Testis (tissue), 3 donors: ENCODE data around the gene ATXN7L1. TPM values are rescaled to one million over a fixed set of nuclear protein-coding genes. Genes with fewer than 3 reads are reported as not detected.

Experiments
- DNase-seq: peaks from one replicate; pipeline ENCODE4 v3.0.0-alpha.2; 2019
- H3K27ac ChIP-seq, 2 donors: fragments of 200-600 bp; sonication (generic); one replicate each; pipeline ENCODE4 v1.5.1; 2019
- H3K27me3 ChIP-seq: fragments of 200-600 bp; sonication (generic); one replicate; pipeline ENCODE4 v1.5.1; 2019
- H3K36me3 ChIP-seq: fragments of 200-600 bp; sonication (generic); one replicate; pipeline ENCODE4 v1.5.1; 2017; ENCODE audit warnings: low read depth; ENCODE audit errors: missing control alignments
- H3K4me1 ChIP-seq: fragments of 200-600 bp; sonication (generic); one replicate; pipeline ENCODE4 v1.5.1; 2019
- H3K4me3 ChIP-seq, 2 donors: fragments of 200-600 bp; sonication (generic); one replicate each; pipeline ENCODE4 v1.5.1; 2017 to 2019
- H3K9me3 ChIP-seq: fragments of 200-600 bp; sonication (generic); one replicate; pipeline ENCODE4 v1.5.1; 2017
- CTCF ChIP-seq, 3 experiments: fragments of 450-650 bp in 2 of 3; fragments of 200-600 bp in 1 of 3; sonication (generic) in 1 of 3; IDR thresholded peaks; one replicate each; pipeline ENCODE4 v1.5.1; 2016 to 2019; ENCODE audit warnings: antibody characterized with exemption in 3 of 3, mild to moderate bottlenecking in 2 of 3, moderate library complexity in 1 of 3
- POLR2A ChIP-seq: fragments of 450-650 bp; IDR thresholded peaks from one replicate; pipeline ENCODE4 v1.6.1; 2017; ENCODE audit warnings: antibody characterized with exemption, mild to moderate bottlenecking, moderate library complexity
- WGBS, 2 donors: methylation state at CpG; one replicate each; pipeline ENCODE4 v1.1.5; 2018; 5-methylcytosine and 5-hydroxymethylcytosine counted together
- intact Hi-C: fragments of 100-400 bp; cut with DNase I; formaldehyde crosslinking; loops from one replicate; pipeline ENCODE4 v1.15.1; 2023; ENCODE audit warnings: low total_unique reads
- polyA plus RNA-seq: library from polyadenylated mRNA; stranded (reverse); fragments of 350-450 nt; fragmentation: Illumina TruSeq; extraction: RNeasy Lipid Tissue Mini Kit (QIAGEN cat#74804); gene quantifications from one replicate; pipeline ENCODE4 v1.2.3, GENCODE V29; 2014; ENCODE audit warnings: low read depth, low replicate concordance; ENCODE audit not compliant: insufficient read depth
- total RNA-seq, 2 donors: library from RNA; depleted of rRNA; stranded (reverse); fragments of >200 nt; gene quantifications; one replicate each; pipeline ENCODE4 v1.2.3, GENCODE V29; 2016

The ATXN7L1 gene
- total and polyA plus RNA-seq, 3 donors from 2014 or later, result 35.7 to 61.7 (median 35.9) TPM

- no peaks in the 10 kb centered on the region for H3K9me3 ChIP-seq
- no peak for DNase-seq
- no peak overlapping the region for H3K27ac ChIP-seq
- no peaks in the 10 kb centered on the region for H3K4me1 ChIP-seq
- H3K4me3 ChIP-seq, result no peak overlapping the region
- H3K36me3 ChIP-seq, result no peaks in the 10 kb centered on the region
- no peak for TF ChIP-seq POLR2A
- WGBS, 2 donors, result 75 to 82% methylated on average over 2 of the region's 2 CpGs
- no peaks in the 10 kb centered on the region for H3K27me3 ChIP-seq
- intact Hi-C loops, result no loop called here
These were observed 148.4 kb downstream of the ATXN7L1 start for GRCh38 chr7:105728028-105728427.

GRCh38 chr7:105724688-105725087 lies 151.7 kb downstream of the ATXN7L1 start:
- intact Hi-C loops, result no loop called here
- H3K27me3 ChIP-seq, result no peaks in the 10 kb centered on the region
- WGBS, 2 donors, result 92 to 97% methylated on average over 2 of the region's 2 CpGs

GRCh38 chr7:105723572-105723971 lies 152.8 kb downstream of the ATXN7L1 start:
- Histone ChIP-seq H3K4me1 (peaks cover 7% of the 10 kb centered on the region), H3K4me3 (no peak overlapping the region), H3K27ac (no peak overlapping the region), H3K9me3 (no peaks in the 10 kb centered on the region), H3K27me3 (no peaks in the 10 kb centered on the region), H3K36me3 (no peaks in the 10 kb centered on the region)
- intact Hi-C loops, result no loop called here
- TF ChIP-seq POLR2A (no peak), CTCF (IDR thresholded peaks at IDR 0.05) (no peak)
- DNase-seq, result no peak
- 82 to 87% methylated on average over 5 of the region's 5 CpGs for WGBS, 2 donors

More at GRCh38 chr7:105724688-105725087, 151.7 kb downstream of the ATXN7L1 start:
- Histone ChIP-seq H3K27ac (no peak overlapping the region), H3K4me1 (no peaks in the 10 kb centered on the region), H3K4me3 (no peak overlapping the region), H3K36me3 (no peaks in the 10 kb centered on the region), H3K9me3 (no peaks in the 10 kb centered on the region)
- no peak for TF ChIP-seq CTCF (IDR thresholded peaks at IDR 0.05)
- TF ChIP-seq POLR2A, result no peak
- DNase-seq, result no peak

- H3K4me3 ChIP-seq, result no peak overlapping the region
- no peak for DNase-seq
- H3K27ac ChIP-seq, result no peak overlapping the region
- TF ChIP-seq CTCF (IDR thresholded peaks at IDR 0.05), result no peak
- TF ChIP-seq POLR2A, result no peak
- H3K36me3 ChIP-seq, result no peaks in the 10 kb centered on the region
- peaks cover 7% of the 10 kb centered on the region for H3K4me1 ChIP-seq
- intact Hi-C loops, result no loop called here
- H3K9me3 ChIP-seq, result no peaks in the 10 kb centered on the region
- no peaks in the 10 kb centered on the region for H3K27me3 ChIP-seq
- 93 to 100% methylated on average over 5 of the region's 5 CpGs for WGBS, 2 donors
These were observed 154.8 kb downstream of the ATXN7L1 start for GRCh38 chr7:105721571-105722104.

GRCh38 chr7:105719919-105720318 lies 156.5 kb downstream of the ATXN7L1 start:
- H3K27me3 ChIP-seq, result no peaks in the 10 kb centered on the region
- no peak for DNase-seq
- no peaks in the 10 kb centered on the region for H3K36me3 ChIP-seq
- intact Hi-C loops, result no loop called here
- WGBS, 2 donors, result 73 to 81% methylated on average over 4 of the region's 4 CpGs
- H3K27ac ChIP-seq, result no peak overlapping the region
- peaks cover 7% of the 10 kb centered on the region for H3K4me1 ChIP-seq
- no peak overlapping the region for H3K4me3 ChIP-seq
- H3K9me3 ChIP-seq, result no peaks in the 10 kb centered on the region
- TF ChIP-seq POLR2A (no peak), CTCF (IDR thresholded peaks at IDR 0.05) (no peak)
